Left ventricle myocardium inferior (tissue), 1 donor: ENCODE data around the gene ZNF132. TPM values are rescaled to one million over a fixed set of nuclear protein-coding genes. Genes with fewer than 3 reads are reported as not detected.
"Not testable (repeated sequence)": the region's sequence is repeated elsewhere in the genome, so short reads cannot be mapped to it uniquely, and the experiment has no call there.

ENCODE experiments used
- DNase-seq: peaks from one replicate; pipeline ENCODE4 v3.0.0-alpha.2; 2020
- H3K27ac ChIP-seq: fragments of 200-600 bp; replicated peaks from 2 replicates; pipeline ENCODE4 v1.8.0; 2021
- H3K27me3 ChIP-seq: fragments of 200-600 bp; 2 replicates; pipeline ENCODE4 v1.8.0; 2021; ENCODE audit warnings: low read depth
- H3K36me3 ChIP-seq: fragments of 200-600 bp; 2 replicates; pipeline ENCODE4 v1.8.0; 2021
- H3K4me1 ChIP-seq: fragments of 200-600 bp; 2 replicates; pipeline ENCODE4 v1.8.0; 2021
- H3K4me3 ChIP-seq: fragments of 200-600 bp; 2 replicates; pipeline ENCODE4 v1.8.0; 2021; ENCODE audit warnings: mild to moderate bottlenecking, moderate library complexity
- H3K9me3 ChIP-seq: fragments of 200-600 bp; replicated peaks from 2 replicates; pipeline ENCODE4 v1.8.0; 2021
- CTCF ChIP-seq: fragments of 200-600 bp; IDR thresholded peaks from 2 replicates; pipeline ENCODE4 v1.8.0; 2021; ENCODE audit warnings: antibody characterized with exemption, mild to moderate bottlenecking, borderline replicate concordance
- intact Hi-C: fragments of 100-400 bp; cut with micrococcal nuclease; formaldehyde crosslinking; loops from one replicate; pipeline ENCODE4 v1.11.0; 2022
- total RNA-seq: library from RNA; stranded (reverse); fragmentation: NEBNext Ultra II Directional; extraction: Animal tissue kit (Norgen Biotek cat#: 25700); gene quantifications from one replicate; pipeline ENCODE4 v1.2.1, GENCODE V29; 2021
- donor health status: DM: no; HTN: yes; CAD: no; lungs with severe emphysema.

Gene ZNF132
- total RNA-seq, 1 donor from 2014 or later = 5.7 TPM

- H3K4me1 ChIP-seq = peaks cover 25% of the 10 kb centered on the region
- DNase-seq = peak; percentile 97
- no peak for TF ChIP-seq CTCF
- intact Hi-C loops = no loop called here
- H3K9me3 ChIP-seq = no peaks in the 10 kb centered on the region
- no peaks in the 10 kb centered on the region for H3K27me3 ChIP-seq
- H3K27ac ChIP-seq = peak within 1 kb of the TSS; percentile 96
- peaks cover 42% of the 10 kb centered on the region for H3K36me3 ChIP-seq
- H3K4me3 ChIP-seq = peak within 1 kb of the TSS; percentile 77
Observed at GRCh38 chr19:58475714-58476497, 36.0 kb upstream of the ZNF132 start, which contains the start of gene ZNF446. ZNF446 (plus strand) TSS chr19:58476352; CDS start chr19:58477219, 867 bp downstream.

- intact Hi-C loops = no loop called here
- Histone ChIP-seq H3K4me3 (peak overlapping the region; percentile 77), H3K36me3 (peaks cover 42% of the 10 kb centered on the region), H3K9me3 (no peaks in the 10 kb centered on the region), H3K27me3 (no peaks in the 10 kb centered on the region), H3K4me1 (peaks cover 25% of the 10 kb centered on the region), H3K27ac (peak overlapping the region; percentile 96)
- no peak for TF ChIP-seq CTCF
- DNase-seq = no peak
Observed at GRCh38 chr19:58474997-58475713, 35.2 kb upstream of the ZNF132 start.

- H3K4me3 ChIP-seq = no peak overlapping the region
- H3K27ac ChIP-seq = no peak overlapping the region
- no peak for DNase-seq
- H3K9me3 ChIP-seq = no peaks in the 10 kb centered on the region
- TF ChIP-seq CTCF = no peak
- intact Hi-C loops = no loop called here
- H3K27me3 ChIP-seq = no peaks in the 10 kb centered on the region
- H3K4me1 ChIP-seq = peaks cover 25% of the 10 kb centered on the region
- H3K36me3 ChIP-seq = peaks cover 47% of the 10 kb centered on the region
Observed at GRCh38 chr19:58474291-58474996, 34.5 kb upstream of the ZNF132 start.

GRCh38 chr19:58473775-58474174 lies 33.8 kb upstream of the ZNF132 start:
- Histone ChIP-seq H3K4me1 (peaks cover 28% of the 10 kb centered on the region), H3K4me3 (no peak overlapping the region), H3K27ac (no peak overlapping the region), H3K27me3 (no peaks in the 10 kb centered on the region), H3K9me3 (no peaks in the 10 kb centered on the region), H3K36me3 (peaks cover 48% of the 10 kb centered on the region)
- DNase-seq = no peak
- no peak for TF ChIP-seq CTCF
- intact Hi-C loops = no loop called here

- Histone ChIP-seq H3K27me3 (no peaks in the 10 kb centered on the region), H3K4me1 (peaks cover 39% of the 10 kb centered on the region), H3K36me3 (peaks cover 44% of the 10 kb centered on the region), H3K4me3 (no peak overlapping the region), H3K9me3 (no peaks in the 10 kb centered on the region), H3K27ac (no peak overlapping the region)
- no peak for DNase-seq
- intact Hi-C loops = no loop called here
- no peak for TF ChIP-seq CTCF
Observed at GRCh38 chr19:58471736-58472135, 31.8 kb upstream of the ZNF132 start.

GRCh38 chr19:58470837-58471543 lies 31.0 kb upstream of the ZNF132 start:
- H3K27me3 ChIP-seq, H3K9me3 ChIP-seq, H3K4me3 ChIP-seq, intact Hi-C loops, H3K27ac ChIP-seq, DNase-seq: not testable (repeated sequence)
- Histone ChIP-seq H3K4me1 (peaks cover 41% of the 10 kb centered on the region), H3K36me3 (peaks cover 44% of the 10 kb centered on the region)
